KG1 (cell line): ENCODE results near the gene CCR2.

Experiments used
- DNase-seq: peaks from one replicate; lab custom pipeline; 2025; lab: John Stamatoyannopoulos, UW

Gene CCR2

GRCh38 chr3:46405301-46406019, 51.5 kb downstream of the CCR2 start:
- DNase-seq = no peak

GRCh38 chr3:46406443-46406787, 52.5 kb downstream of the CCR2 start:
- DNase-seq = no peak

DNA sequence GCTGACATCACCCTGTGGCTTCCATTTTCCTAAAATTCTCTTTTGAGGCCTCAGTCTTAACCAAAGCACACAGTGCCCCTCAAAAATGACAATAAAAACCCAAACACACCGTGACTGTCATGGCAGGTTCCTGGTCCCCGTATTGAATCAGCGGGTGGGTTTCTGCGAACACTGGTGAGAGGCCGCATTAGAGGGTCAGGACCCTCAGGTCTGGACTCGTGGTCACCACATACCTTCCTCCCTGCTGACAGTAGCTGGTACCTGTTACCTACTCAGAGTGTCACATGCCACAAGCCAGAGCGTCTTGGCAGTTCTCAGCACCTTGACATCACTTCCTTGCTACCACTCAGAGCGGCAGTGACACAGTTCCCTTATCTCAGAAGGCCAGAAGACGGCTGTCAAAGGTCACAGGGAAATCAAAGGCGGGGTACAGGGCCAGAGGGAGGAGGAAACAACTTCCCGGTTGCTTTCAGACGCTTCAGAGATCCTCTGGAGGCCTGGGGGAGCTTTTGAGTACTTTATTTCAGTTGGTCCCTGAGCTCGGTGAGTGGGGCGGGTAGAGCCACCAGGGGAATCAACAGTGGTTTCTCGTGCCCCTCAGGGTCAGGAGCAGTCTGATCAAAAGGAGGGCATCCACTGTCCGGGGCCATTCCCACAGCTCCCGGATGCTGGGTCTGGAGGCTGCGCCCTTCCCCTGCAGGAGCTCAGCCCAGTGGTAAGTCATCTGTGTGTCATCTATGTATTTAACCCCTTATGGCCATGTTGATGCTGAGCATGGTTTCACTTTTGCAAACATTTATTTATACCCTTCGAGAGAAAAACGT, 53.1 kb downstream of the CCR2 start, which contains the start of the genes CCR5AS and CCRL2:
TSS of gene CCR5AS (minus strand) at position 279 of the 824 bp plus-strand sequence.
TSS of gene CCRL2 (plus strand) at position 472 of the 824 bp plus-strand sequence. CDS start 821 bp downstream, outside the sequence.
- peak; percentile 14 for DNase-seq

- DNase-seq = no peak
These were observed 54.1 kb downstream of the CCR2 start for GRCh38 chr3:46407970-46408369.

- DNase-seq = no peak
These were observed 54.9 kb downstream of the CCR2 start for GRCh38 chr3:46408853-46409252.

GRCh38 chr3:46409739-46410489, 56.0 kb downstream of the CCR2 start:
- no peak for DNase-seq
